Measurements from ENCODE around the gene FOXD3.

FOXD3 gene

DNA sequence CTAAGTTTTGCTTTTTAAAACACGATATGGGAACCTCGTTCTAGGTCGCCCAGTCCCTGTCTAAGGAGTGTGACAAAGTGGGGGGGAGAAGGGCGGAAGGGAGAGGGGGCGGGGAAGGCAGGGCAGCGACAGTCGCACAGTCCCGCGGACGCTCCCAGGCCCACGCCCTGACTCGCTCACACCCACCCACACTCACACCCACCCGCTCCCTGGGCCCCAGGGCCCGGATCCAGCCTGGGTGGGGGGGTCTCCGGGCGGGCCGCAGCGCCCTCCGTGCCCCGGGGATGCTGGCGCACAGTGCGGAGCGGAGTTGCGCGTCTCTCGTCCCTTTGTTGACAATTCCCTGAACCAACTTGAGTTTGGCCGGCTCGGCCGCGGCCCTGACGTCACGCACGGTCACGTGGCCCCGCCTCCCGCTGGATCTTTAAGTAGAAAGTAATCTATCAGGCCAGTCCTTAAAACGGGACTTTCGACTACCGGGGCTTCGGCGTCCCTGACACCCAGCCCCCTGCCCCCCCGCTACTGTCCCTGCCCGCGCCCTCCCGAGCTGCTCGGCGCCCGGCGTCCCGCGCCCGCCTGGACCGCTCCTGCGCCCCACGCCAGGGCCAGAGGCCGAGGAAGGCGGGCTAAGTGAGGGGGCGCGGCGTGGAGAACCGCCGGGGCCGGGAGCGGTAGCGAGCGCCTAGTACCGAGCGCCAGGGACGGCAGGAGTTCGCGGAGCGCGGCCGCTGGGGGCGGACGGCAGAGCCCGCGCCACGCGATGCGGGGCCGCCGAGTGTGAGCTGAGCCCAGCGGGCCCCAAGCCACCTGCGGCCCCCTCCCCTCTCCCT, at the start of gene FOXD3:
FOXD3 (plus strand) TSS at position 454 of the 830 bp plus-strand sequence. CDS start 492 bp downstream, outside the sequence.
- DNase-seq, result peak; percentile 59

GRCh38 chr1:63272811-63273210, 49.6 kb upstream of the FOXD3 start:
- no peak for DNase-seq

DNA sequence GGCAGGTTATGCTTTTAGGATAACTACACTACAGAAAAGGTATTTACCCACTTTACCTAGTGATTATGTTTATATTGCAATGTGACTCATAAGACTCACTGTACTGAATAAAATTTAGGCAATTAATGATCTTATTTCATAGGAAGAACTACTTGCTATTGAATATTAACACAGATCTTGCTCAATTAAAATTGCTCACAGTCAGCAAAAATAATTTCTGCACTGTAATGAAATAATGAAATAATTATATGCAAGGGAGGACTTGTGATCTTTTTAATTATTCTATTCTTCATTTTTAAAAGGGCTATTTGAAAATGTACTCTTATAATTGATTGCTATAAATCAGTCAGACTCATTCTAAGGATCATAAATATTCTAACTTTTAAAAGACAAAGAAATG, 48.0 kb upstream of the FOXD3 start:
- DNase-seq, result no peak

DNA sequence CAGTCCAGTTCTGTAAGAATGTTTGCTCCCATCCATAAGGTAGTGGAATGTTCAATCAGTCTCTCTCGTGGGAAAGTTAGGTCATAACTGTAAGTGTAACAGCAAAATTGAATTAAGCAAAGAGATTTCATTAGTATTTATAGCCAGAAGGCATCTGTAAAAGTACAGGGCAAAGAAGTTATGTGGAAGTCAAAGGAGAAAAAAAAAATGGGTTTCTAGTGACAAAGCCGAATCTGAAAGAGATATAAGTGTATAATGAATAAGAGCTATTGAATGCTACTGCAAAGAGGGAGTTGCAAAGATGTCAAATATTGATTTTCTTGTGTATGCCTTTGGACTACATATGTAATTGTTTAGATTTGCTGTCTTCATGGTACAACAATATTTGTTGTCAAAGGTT, 47.4 kb upstream of the FOXD3 start:
- no peak for DNase-seq

GRCh38 chr1:63276624-63277023, 45.7 kb upstream of the FOXD3 start:
- no peak for DNase-seq

DNA sequence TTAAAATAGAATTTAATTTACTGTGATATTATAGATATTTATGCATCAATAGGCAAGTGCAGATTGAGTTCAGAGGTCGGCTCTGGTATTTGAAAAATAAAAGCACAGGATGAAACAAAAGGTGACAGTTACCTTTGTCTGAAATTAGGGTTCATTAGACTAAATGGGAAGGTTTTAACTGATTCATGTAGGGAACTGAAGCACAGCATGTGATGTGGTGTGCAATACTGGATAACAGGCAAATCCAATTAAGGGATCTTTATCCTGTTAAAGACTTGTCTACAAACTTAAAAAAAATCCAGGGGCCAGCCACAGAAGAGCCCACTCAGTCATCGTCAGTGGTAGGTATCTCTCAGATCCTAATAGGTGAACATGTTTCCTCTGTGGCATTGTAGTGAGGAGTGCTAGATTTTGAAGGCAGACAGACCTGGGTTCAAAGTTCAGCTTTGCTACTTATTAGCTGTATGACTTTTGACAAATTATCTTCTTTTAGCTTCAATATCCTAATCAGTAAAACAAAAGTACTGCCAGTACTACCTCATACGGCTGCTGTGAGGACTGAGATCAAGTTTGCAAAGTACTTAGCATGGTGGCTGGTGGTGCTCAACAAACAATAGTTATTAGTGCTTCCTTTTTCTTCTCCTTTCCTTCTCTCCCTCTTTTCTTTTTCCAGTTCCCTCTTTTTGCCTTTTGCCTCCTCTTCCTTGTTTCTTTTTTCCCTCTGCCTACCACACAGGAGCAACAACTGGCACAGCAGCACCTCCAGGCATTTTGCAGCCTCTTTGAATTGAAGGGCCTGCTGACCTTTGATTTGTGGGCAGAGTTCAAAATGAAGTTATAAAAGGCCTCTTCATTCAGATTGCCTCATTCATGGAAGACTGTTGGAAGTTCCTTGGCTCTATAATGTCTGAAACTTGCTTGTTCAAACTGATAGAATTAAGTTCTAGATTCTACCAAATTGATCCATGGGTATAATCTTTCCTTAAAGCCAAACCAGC, 44.9 kb upstream of the FOXD3 start:
- DNase-seq, result no peak

GRCh38 chr1:63281753-63282152, 40.6 kb upstream of the FOXD3 start:
- no peak for DNase-seq

DNA sequence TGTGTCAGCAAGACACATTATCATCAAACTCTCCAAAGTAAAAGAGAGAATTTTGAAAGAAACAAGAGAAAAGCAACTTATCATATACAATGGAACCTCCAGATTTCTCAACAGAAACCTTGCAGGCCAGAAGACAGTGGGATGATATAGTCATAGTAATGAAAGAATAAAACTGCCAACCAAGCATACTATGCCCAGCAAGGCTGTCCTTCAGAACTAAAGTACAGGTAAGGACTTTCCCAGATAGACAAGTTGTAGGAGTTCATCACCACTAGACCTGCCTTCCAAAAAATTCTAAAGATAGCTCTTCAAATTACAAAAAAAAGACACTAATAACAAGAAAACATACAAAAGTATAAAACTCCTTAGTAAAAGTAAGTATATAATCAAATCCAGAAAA, 33.2 kb upstream of the FOXD3 start:
- no peak for DNase-seq

- DNase-seq, result no peak
Measured at GRCh38 chr1:63294803-63295594, 27.4 kb upstream of the FOXD3 start.

DNA sequence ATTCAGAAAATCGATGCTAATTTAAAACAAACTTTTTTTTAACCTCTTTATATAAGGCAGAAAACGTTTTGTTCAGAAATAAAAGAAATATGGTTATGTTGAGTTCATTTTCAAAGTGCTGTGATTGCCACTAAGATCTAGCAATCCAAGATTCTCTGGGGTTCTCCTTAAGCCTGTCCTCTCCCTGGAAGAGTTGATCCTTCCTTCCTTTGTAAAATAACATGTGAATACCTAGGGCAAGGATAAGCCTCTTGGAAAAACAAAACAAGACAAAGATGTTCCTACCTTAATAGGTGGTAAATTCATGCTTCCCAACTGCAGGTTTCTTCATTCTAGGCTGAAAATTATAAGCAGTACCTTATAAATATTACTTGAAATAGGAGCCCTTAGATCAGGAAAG, 18.0 kb upstream of the FOXD3 start:
- DNase-seq, result no peak

GRCh38 chr1:63305043-63305442, 17.3 kb upstream of the FOXD3 start:
- DNase-seq, result no peak

DNA sequence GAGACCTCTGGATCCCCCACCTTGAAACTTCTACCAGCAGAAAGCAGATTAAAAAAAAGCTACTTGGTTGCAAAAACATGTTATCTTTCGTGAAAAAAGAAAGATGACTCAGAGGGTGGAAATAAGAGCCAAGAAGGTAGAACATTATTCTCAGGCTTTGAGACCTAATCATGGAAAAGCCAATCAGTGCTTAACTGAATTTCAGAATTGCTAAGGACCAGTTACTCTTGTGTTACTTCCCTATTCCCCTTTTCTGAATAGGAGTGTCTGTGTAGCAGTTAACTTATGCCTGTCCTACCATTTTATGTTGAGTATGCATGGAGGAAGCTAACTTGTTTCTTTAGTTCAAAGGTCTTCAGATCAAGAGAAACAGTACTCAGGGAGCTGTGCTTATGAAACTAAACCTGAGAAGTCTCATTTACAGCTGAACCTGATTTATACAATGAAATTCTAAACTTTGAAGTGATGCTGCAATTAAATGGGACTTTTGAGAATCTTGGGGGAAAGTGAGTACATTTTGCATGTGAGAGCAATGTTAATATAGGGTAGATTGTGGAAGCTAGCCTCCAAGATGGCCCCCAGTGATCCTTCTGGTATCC, 15.1 kb upstream of the FOXD3 start:
- no peak for DNase-seq

DNA sequence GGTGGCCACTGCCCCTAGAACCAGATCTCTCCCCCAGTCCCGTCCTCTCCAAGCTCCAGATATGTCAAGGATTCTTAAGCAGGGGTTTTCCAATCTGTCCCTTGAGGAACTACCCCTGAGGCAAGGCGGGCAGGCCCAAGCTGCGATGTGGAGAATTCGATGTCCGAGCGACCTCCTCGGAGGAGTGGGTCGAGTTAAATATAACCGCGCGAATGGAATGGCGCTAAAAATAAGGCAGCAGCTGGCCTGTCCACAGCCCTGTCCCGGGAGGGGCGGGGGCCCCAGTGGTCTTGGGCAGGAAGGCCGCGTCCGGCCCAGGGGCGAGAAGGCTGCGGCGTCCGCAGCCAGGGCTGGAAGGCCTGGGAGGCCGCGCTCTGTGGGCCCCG, 5.8 kb upstream of the FOXD3 start:
- no peak for DNase-seq

DNA sequence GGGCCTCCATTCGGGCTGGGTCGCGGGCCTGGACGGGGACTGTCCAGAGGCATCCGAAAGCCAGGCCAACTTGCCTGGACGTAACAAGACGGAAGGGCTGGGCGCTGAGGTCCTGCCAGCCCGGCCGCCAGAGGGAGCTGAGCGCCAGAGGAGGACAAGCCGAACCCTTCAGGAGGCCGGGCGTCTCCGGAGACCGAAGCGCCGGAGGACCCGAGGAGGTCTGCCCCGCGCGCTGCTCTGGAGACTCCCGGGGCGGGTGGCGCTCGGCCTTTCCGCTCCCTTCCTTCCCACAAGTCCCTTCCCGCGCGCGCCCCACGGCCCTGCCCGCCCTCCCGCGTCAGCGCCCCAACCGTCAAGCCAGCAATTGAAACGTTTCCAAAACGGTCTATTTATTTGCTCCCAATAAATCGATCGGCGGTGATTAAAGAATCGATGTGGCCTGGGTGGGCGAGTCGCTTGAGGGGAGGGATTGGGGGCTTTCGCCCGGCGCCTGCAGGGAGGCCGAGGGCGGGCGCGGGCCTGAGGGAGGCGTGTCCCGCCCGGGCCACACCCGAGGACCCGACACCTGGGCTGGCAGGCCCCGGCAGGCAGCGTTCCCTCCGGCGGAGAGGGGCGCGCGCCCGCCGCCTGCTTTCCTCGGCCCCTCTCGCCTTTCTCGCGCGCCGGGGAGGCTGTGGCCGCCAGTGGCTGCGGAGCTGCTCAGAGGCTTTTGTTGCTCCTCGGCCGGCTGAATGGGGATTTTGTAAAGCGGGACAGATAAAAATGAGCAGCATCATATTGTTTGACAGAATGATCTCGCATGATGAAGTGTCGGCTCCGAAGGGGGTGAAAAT, 5.2 kb upstream of the FOXD3 start:
- peak; percentile 60 for DNase-seq

GRCh38 chr1:63317817-63318152, 4.6 kb upstream of the FOXD3 start:
- no peak for DNase-seq

DNA sequence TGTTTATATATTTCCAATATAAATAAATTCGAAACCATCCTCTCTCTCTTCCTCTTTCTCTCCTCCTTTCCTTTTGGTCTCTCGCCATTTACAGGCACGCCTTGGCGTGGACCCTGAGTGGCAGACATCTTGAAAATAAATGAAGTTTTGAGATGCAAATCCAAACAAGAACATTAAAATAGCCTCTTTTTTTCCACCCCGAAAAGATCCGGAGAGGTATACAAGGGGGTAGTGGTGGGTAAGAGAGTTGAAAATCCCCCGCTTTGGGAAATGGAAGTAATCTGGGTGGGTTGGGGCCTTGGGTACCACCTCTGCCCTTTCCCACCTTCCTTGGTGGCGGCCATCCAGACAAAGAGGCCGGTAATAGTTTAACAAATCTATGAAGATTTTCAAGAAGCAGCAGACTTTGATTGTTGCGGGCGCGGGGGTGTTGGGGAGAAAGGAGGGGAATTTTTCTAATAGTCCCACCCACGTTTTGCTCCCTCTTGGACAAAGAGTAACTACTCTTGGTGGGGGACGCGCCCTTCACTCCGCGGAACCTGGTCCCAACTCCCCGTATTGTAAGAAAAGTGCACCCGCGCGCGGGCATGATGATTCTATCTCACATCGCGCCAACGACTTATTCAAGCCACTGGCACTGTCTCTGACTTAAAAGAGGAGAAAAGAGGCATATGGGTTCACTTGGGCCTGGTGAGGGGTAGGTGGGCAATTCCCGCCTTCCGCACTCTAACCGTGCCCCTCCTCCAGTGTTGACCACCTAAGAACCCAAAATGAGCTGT, 4.0 kb upstream of the FOXD3 start:
- peak; percentile 19 for DNase-seq

DNA sequence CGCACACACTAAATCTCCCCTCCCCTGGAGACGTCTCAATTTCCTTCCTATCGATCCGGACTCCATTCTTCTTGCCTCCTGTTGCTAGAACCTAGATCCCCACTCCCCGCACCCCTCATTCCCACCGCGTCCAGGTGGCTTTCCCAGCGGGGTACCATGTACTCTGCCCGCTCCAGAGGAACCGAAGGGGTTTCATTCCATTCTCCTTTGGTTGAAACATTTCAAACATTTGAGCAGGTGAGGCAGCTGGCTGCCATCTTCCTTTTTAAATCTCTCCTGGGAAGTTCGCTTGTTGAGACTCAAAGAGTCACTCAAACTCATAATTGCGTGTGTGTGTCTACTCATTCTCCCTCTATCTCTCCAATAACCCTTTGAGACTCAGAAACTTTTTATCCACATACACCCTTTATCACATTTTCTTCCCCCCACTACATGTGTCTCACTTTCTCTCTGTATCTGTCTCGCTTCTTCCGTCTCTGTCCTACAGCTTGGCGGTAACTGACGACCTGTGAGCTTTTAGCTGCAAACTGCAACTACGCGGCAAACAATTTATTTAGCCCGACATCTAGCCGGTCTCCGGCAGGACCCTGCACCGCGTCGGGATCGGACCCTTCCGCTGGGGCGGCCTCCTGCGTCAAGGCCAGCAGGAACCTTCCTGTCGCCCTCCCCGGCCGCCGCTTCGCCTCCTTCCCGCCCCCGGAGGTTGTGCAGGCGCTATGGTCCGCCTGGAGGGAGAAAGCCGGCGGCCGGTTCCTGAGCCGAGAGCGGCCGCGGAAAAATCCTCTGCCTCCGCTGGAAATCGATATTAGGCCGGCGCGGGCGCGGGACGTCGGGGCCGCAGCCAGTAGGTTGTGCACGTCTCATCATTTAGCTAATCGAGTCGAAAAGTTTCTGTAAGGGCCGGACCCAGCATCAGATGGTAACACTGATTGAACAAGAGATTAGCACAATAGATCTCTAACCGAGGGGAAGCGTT, 3.0 kb upstream of the FOXD3 start:
- no peak for DNase-seq

DNA sequence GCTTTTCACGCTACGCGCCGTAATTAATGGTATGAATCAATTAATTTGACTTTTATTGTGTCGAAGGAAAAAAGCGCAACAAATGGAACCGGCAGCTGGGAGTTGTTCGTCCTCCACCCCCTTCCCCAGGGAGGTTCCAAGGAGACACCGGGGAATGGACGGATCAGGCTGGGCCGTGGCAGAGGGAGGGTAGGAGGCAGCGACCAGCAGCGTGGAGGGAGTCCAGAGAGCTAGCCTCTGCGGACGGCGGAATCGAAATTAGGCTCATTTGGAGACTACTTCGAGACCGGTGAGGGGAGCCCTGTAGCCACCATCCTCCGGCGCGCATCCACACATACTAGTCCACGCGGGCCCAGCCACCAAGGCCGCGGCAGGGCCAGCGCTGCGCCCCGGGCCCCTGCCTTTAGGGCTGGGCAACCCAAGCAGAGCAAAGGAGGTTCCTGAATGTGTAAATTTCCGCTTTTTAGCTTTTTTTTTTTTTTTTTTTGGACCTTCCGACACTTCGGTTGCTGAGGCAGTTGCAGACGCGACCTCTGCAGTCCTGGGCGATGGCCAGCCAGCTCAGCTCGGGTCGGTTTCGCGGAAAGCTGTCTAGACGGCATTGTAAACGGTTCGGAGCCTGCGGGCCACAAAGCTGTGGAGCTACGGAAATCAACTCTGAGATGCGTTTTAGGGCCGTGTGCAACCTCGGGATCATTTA, 2.2 kb upstream of the FOXD3 start:
- DNase-seq, result no peak
